DMS114 treated with DMSO at 0.1 percent for 48 hours (cell line): ENCODE measurements around the gene RTP2.
"Not testable (repeated sequence)": the region's sequence is repeated elsewhere in the genome, so short reads cannot be mapped to it uniquely, and the experiment has no call there.

ENCODE experiments used
- DNase-seq: peaks from one replicate; lab custom pipeline; 2025; ENCODE audit not compliant: unreplicated experiment; lab: John Stamatoyannopoulos, UW

RTP2 gene

GRCh38 chr3:187717572-187717971 lies 15.2 kb upstream of the RTP2 start:
- DNase-seq, result no peak

- DNase-seq, result peak; percentile 51
Observed at GRCh38 chr3:187714404-187714979, 12.1 kb upstream of the RTP2 start.

- no peak for DNase-seq
Observed at GRCh38 chr3:187713504-187713903, 11.1 kb upstream of the RTP2 start.

- no peak for DNase-seq
Observed at GRCh38 chr3:187709155-187709554, 6.8 kb upstream of the RTP2 start.

GRCh38 chr3:187708696-187709095 lies 6.3 kb upstream of the RTP2 start:
- no peak for DNase-seq

- DNase-seq, result no peak
Observed at GRCh38 chr3:187706971-187707370, 4.6 kb upstream of the RTP2 start.

GRCh38 chr3:187705164-187705563 lies 2.8 kb upstream of the RTP2 start:
- no peak for DNase-seq

- DNase-seq, result no peak
Observed at GRCh38 chr3:187700249-187700648, 2.1 kb downstream of the RTP2 start.

- DNase-seq, result no peak
Observed at GRCh38 chr3:187698499-187699399, 3.6 kb downstream of the RTP2 start.

- no peak for DNase-seq
Observed at GRCh38 chr3:187696021-187696420, 6.3 kb downstream of the RTP2 start.

GRCh38 chr3:187695449-187695848 lies 6.9 kb downstream of the RTP2 start:
- no peak for DNase-seq

GRCh38 chr3:187694801-187695200 lies 7.6 kb downstream of the RTP2 start:
- DNase-seq, result no peak

- no peak for DNase-seq
Observed at GRCh38 chr3:187693431-187693830, 8.9 kb downstream of the RTP2 start.

GRCh38 chr3:187689984-187690383 lies 12.4 kb downstream of the RTP2 start:
- DNase-seq, result no peak

GRCh38 chr3:187686621-187687273 lies 15.6 kb downstream of the RTP2 start:
- DNase-seq, result no peak

- no peak for DNase-seq
Observed at GRCh38 chr3:187685948-187686347, 16.4 kb downstream of the RTP2 start.

GRCh38 chr3:187684880-187685279 lies 17.5 kb downstream of the RTP2 start:
- DNase-seq, result no peak

- DNase-seq, result no peak
Observed at GRCh38 chr3:187684444-187684843, 17.9 kb downstream of the RTP2 start.

- DNase-seq, result not testable (repeated sequence)
Observed at GRCh38 chr3:187681756-187682155, 20.6 kb downstream of the RTP2 start.

- peak; percentile 68 for DNase-seq
Observed at GRCh38 chr3:187679638-187680396, 22.5 kb downstream of the RTP2 start.

- DNase-seq, result peak; percentile 51
Observed at GRCh38 chr3:187678726-187679268, 23.6 kb downstream of the RTP2 start.
